NCI-H2196 (cell line): ENCODE results near the gene TMEM143.
A peak's percentile ranks its signal among the peaks of the same experiment; 100 is the strongest.
"Not testable (repeated sequence)": the region's sequence is repeated elsewhere in the genome, so short reads cannot be mapped to it uniquely, and the experiment has no call there.

Source experiments
- DNase-seq: peaks from one replicate; lab custom pipeline; 2025; ENCODE audit not compliant: unreplicated experiment; lab: John Stamatoyannopoulos, UW

The TMEM143 gene

GRCh38 chr19:48332351-48332661 lies 31.4 kb downstream of the TMEM143 start:
- DNase-seq: no peak

- DNase-seq: peak; percentile 95
Measured at GRCh38 chr19:48330012-48330681, 33.6 kb downstream of the TMEM143 start.

DNA sequence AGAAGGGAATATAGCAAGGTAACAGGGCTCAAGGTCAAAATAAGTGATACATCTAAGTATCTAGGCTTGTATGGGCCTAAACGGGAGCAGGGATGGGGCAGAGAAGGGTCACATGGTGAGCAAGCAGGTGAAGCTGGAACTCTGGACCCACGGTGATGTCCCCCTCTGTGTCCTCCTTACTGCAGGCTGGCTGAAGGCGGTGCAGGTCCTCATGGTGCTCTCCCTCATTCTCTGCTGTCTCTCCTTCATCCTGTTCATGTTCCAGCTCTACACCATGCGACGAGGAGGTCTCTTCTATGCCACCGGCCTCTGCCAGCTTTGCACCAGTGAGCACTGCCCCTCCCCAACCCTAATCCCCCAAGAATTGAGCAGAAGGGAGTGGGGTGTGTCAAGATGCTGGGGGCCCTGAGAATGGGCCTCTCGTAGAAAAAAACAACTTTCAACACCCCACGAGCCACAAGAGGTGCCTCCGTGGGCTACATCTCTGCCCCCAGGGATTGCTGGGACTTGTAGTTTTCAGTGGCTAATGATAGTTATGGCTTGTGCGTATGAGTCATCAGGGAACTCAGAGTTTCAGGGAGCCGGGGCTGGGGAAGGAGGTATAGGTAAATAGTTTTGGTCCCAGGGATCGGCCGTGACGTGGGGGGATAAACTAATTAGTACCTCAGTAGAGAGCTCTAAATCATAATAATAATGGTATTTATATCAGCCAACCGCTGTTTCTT lies 34.4 kb downstream of the TMEM143 start:
- DNase-seq: peak; percentile 21

- DNase-seq: no peak
Measured at GRCh38 chr19:48325265-48325910, 38.4 kb downstream of the TMEM143 start, which contains the start of gene EMP3. TSS of gene EMP3 (plus strand) at chr19:48325552. CDS start at chr19:48326845, 1,293 bp downstream.

DNA sequence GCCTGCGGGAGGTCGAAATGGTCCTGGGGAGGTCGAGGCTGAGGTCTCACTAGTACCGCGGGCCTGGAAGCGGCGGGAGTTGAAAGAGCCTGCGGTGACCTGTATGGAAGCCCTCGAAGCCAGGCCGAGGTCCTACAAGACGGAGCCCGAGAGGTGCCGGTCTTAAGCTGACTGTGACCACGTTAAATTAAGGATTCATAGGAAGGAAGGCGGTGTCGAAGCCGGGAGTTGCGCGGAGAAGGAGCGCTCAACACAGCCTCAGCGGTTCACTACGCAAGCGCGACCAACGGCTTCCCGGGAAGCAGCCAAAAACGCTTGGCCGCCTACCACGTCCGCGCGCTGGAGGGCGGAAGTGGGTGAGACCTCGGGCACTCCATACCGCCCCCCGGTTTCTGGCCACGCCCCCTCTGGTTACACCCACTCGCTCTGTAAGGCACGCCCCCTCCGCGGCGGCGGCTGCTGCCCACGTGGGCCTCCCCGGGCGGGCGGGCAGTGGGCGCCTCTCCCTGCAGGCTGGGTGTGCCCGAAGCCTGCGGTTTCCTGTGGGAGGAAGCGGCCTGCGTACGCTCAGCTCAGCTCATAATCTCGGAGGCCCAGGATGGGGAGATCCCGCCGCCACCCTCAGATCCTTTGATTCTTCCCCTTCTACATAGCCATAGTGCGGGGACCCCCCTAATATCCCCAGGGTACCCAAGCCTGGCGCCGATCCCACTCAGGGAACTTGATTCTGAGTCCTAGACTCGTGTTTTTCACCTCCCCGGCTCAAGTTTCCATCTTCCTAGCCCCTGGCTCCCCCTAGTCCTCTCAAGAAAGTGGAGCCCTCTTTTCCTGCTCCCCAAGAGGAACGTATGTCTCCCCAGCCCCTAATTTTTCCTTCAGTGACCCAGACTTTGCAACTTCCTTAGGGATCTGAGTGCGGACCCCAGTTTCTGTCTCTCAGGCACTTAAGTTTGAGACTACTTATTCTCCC lies 41.8 kb downstream of the TMEM143 start:
- DNase-seq: peak; percentile 98

DNA sequence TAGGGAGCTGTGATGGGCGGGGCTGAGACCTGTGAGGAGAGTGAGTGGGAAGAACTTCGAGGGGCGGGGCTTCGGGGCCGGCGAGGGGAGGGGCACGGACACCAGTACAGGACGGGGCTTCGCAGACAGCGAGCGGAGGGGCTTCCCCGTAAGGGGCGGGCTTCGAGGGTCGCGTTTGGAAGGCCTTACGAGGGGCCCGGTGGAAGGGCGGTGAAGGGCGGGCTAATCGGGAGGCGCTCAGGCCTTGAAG lies 42.4 kb downstream of the TMEM143 start:
- DNase-seq: peak; percentile 98

DNA sequence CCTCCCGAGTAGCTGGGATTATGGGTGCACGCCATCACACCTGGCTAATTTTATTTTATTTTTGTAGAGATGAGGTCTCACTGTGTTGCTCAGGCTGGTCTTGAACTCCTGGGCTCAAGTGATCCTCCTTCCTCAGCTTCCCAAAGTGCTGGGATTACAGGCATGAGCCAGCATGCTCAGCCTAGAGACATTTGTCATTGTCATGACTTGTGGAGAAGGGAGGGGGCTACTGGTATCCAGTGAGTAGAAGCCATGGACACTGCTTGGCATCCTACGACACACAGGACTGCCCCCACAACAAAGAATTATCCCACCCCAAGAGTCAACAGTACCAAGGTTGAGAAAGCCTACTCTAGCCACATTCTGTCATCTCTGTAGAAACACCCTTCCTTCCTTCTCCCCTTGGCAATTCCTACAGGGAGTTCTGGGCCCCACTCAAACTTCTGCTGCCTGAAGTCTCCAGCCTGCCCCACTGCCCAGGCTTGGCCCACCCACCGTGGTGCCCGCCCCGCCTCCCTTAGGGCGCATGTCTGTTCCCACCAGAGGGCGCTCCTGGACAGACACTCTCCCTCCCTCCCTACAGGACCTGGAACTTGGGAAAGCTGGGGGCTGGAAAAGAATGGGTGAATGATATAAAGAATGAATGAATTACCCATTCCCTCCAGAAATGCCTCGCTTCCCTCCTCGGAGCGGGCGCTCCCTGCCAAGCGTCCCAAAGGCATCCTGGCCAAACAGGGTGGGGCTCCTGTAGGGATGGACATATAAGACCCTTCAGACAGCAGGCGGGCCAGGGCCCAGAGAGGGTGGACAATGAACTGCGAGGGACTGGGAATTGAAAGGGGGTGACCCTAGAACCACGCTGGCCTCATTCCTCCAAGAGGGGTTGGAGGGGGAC lies 43.8 kb downstream of the TMEM143 start:
- peak; percentile 88 for DNase-seq

GRCh38 chr19:48318286-48318987 lies 45.3 kb downstream of the TMEM143 start:
- no peak for DNase-seq

DNA sequence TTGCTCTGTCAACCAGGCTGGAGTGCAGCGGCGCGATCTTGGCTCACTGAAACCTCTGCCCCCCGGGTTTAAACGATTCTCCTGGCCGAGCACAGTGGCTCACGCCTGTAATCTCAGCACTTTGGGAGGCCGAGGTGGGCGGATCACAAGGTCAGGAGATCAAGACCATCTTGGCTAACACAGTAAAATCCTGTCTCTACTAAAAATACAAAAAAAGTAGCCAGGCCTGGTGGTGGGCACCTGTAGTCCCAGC lies 46.1 kb downstream of the TMEM143 start:
- DNase-seq: not testable (repeated sequence)

DNA sequence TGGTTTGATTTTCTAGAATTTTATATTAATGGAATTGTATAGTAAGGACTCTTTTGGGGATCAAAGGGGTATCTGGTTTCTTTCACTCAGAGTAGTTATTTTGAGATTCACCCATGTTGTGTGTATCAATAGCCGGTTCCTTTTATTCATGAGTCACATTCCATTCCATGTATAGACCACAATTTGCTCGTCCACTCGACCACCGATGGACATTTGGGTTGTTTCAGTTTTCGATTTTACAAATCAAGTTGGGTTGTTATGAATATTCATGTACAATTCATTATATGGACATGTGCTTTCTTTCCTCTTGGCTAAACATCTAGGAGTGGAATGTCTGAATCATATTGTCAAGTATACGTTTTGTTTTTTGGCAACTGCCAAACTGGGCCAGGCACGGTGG lies 48.0 kb downstream of the TMEM143 start:
- DNase-seq: no peak

GRCh38 chr19:48311384-48311783 lies 52.4 kb downstream of the TMEM143 start:
- DNase-seq: no peak

GRCh38 chr19:48310227-48310626 lies 53.5 kb downstream of the TMEM143 start:
- no peak for DNase-seq

- not testable (repeated sequence) for DNase-seq
Measured at GRCh38 chr19:48309731-48310130, 54.0 kb downstream of the TMEM143 start.

- DNase-seq: no peak
Measured at GRCh38 chr19:48308631-48309586, 54.8 kb downstream of the TMEM143 start.

- DNase-seq: no peak
Measured at GRCh38 chr19:48303866-48304265, 59.9 kb downstream of the TMEM143 start.

DNA sequence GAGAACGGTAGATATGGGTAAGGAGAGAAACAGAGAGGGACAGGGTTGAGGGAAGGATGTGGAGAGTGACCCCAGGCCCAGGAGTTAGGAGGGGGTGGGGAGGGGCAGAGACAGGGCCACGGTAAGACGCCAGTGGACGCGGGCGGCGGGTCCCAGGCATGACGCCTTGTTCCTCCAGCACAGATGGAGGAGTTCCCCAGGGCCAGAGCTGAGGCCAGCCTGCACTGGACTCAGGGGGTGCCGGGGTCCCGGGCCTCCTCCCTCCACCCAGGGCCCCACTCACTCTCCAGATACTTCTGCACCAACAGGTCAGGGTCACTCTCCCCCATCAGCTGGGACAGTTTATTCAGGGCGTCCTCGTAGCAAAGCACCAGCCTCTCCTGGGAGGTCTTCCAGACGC lies 60.4 kb downstream of the TMEM143 start:
- no peak for DNase-seq

DNA sequence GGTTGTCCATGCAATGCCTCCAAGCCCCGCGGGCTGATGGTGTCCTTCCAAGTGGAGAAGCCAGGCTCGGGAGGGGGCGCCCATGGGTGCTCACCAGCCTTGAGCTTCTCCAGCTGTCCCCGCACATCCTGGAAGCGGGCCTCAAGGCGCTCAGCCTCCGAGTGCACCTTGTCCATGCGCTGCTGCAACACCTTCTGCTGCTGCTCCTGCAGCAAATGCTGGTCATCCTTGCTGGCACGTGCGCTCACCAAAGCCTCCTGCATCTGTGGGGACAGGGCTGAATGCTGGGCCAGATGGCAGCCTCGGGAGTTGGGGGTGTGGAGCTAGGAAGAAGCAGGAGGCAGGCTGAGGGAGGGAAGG lies 61.2 kb downstream of the TMEM143 start:
- no peak for DNase-seq

DNA sequence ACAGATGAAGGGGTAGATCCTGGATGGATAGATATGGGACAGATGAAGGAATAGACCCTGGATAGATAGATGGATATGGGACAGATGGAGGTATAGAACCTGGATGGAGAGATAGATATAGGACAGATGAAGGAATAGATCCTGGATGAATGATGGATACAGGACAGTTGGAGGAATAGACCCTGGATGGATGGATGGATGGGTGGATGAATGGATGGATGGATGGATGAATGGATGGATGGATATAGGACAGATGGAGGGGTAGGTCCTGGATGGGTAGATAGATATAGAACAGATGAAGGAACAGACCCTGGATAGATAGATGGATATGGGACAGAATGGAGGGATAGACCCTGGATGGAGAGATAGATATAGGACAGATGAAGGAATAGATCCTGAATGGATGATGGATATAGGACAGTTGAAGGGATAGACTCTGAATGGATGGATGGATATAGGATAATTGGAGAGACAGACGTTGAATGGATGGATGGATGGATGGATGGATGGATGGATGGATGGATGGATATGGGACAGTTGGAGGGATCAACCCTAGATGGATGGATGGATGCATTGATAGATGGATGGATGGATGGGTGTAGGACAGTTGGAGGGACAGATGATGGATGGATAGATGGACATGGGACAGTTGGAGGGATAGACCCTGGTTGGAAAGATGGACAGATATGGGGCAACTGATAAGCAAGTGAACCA lies 61.7 kb downstream of the TMEM143 start:
- no peak for DNase-seq
